ENCODE measurements around the gene COLQ. TPM values are rescaled to one million over a fixed set of nuclear protein-coding genes. Genes with fewer than 3 reads are reported as not detected.

The COLQ gene
- total RNA-seq, 4 donors from 2014 or later: 1.9 to 10.2 (median 3.6) TPM

DNA sequence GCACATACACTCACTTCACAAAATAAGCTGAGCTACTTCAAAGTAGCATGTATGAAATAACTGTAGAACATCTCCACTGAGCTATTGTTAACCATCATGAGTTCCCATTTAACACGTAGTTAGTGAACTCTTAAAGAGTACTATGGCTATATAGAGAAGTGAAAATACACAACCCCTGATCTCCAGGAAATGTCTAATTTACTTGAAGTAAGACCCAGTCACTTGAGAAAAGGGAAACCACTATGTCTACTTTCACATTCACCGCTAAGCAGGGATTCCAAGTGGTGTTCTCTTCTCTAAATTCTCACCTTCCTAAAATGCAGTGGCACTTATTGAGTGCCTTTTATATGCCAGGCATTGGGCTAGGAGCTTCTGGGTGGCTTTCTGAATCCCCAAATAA is 35.0 kb upstream of the COLQ start:
- TF ChIP-seq POLR2A (IDR thresholded peaks at IDR 0.05) (no peak), EP300 (IDR thresholded peaks at IDR 0.05) (no peak)
- TF ChIP-seq, protein P1, sequence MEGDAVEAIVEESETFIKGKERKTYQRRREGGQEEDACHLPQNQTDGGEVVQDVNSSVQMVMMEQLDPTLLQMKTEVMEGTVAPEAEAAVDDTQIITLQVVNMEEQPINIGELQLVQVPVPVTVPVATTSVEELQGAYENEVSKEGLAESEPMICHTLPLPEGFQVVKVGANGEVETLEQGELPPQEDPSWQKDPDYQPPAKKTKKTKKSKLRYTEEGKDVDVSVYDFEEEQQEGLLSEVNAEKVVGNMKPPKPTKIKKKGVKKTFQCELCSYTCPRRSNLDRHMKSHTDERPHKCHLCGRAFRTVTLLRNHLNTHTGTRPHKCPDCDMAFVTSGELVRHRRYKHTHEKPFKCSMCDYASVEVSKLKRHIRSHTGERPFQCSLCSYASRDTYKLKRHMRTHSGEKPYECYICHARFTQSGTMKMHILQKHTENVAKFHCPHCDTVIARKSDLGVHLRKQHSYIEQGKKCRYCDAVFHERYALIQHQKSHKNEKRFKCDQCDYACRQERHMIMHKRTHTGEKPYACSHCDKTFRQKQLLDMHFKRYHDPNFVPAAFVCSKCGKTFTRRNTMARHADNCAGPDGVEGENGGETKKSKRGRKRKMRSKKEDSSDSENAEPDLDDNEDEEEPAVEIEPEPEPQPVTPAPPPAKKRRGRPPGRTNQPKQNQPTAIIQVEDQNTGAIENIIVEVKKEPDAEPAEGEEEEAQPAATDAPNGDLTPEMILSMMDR (IDR thresholded peaks at IDR 0.05): no peak
- H3K9me3 ChIP-seq: no peaks in the 10 kb centered on the region
- DNase-seq (ENCODE audit: low spot score in 2 of 2): no peak
- peaks cover 0 to 8% (median 4%) of the 10 kb centered on the region in 4 donors for H3K4me1 ChIP-seq
- H3K4me3 ChIP-seq: no peak overlapping the region
- H3K27ac ChIP-seq: peak overlapping the region in 3 of 4 donors; percentile 0 to 6 (median 4)
- WGBS, 2 donors: 77 to 84% methylated on average over 2 of the region's 2 CpGs
- H3K27me3 ChIP-seq: no peaks in the 10 kb centered on the region
- H3K36me3 ChIP-seq: peaks cover 0 to 54% (median 0%) of the 10 kb centered on the region in 3 donors

DNA sequence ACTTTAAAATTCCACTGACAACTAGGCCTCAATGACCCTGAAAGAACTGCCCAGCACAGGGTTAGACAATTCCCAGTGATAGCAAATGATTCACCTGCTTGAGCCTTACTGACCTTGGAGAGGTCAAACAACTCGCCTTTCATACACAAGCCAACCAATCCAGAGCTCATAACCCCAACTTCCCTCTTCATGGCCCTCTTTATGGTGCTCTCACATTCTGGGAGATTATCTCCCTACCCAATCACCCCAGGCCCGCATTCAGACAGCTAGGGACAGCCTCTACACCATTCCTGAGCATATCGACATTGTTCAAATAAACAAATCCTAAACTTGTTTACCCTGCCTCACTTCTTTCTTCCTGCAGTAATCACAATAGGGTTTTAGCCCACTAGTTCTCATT is 32.2 kb upstream of the COLQ start:
- no peak for DNase-seq (ENCODE audit: low spot score in 2 of 2)
- Histone ChIP-seq H3K4me1 (peaks cover 0 to 8% (median 4%) of the 10 kb centered on the region in 4 donors), H3K4me3 (no peak overlapping the region), H3K9me3 (no peaks in the 10 kb centered on the region), H3K27me3 (no peaks in the 10 kb centered on the region), H3K36me3 (peaks cover 0 to 53% (median 0%) of the 10 kb centered on the region in 3 donors), H3K27ac (no peak overlapping the region)
- 76 to 80% methylated on average over 3 of the region's 3 CpGs for WGBS, 2 donors
- TF ChIP-seq EP300 (IDR thresholded peaks at IDR 0.05): no peak
- no peak for TF ChIP-seq POLR2A (IDR thresholded peaks at IDR 0.05)
- TF ChIP-seq, protein P1 (IDR thresholded peaks at IDR 0.05): no peak

DNA sequence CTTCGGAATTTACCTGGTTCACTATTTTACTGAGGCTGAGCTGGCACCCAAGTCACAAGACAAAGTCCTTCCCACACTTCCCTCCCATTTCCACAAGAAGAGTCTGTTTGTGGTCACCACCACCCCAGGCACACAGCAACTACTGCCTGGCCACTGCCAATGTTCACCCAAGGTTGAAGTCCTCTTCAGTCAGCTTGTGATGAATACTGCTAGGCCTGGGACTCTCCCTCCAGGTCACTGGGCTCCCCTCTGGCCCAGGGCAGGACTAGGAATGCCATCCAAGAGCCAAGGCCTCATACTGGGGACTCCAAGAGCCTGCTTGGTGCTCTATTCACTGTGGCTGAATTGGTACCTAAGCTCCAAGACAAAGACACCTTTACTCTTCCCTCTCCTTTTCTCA is 30.4 kb upstream of the COLQ start:
- no peaks in the 10 kb centered on the region for H3K9me3 ChIP-seq
- DNase-seq (ENCODE audit: low spot score in 2 of 2): no peak
- H3K4me3 ChIP-seq: no peak overlapping the region
- TF ChIP-seq EP300 (IDR thresholded peaks at IDR 0.05) (no peak), POLR2A (IDR thresholded peaks at IDR 0.05) (no peak)
- TF ChIP-seq, protein P1 (IDR thresholded peaks at IDR 0.05): no peak
- no peak overlapping the region for H3K27ac ChIP-seq
- 100% methylated on average over 1 of the region's 1 CpG for WGBS, 2 donors
- peaks cover 0 to 1% (median 0%) of the 10 kb centered on the region in 4 donors for H3K4me1 ChIP-seq
- peaks cover 0 to 53% (median 0%) of the 10 kb centered on the region in 3 donors for H3K36me3 ChIP-seq
- no peaks in the 10 kb centered on the region for H3K27me3 ChIP-seq

DNA sequence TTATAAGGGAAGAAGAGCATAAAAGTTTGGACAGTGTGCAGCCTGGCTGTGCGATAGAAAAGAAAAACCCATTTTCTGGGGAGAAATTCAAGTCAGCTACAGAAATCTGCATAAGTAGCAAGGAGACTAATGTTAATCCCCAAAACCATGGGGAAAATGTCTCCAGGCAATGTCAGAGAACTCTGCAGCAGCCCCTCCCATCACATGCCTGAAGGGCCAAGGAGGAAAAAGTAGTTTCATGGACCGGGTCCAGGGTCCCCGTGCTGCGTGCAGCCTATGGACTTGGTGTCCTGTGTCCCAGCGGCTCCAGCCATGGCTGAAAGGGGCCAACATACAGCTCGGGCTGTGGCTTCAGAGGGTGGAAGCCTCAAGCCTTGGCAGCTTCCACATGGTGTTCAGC is 28.3 kb upstream of the COLQ start:
- H3K4me1 ChIP-seq: no peaks in the 10 kb centered on the region
- no peak overlapping the region for H3K27ac ChIP-seq
- TF ChIP-seq, protein P1 (IDR thresholded peaks at IDR 0.05): no peak
- no peak for TF ChIP-seq EP300 (IDR thresholded peaks at IDR 0.05)
- TF ChIP-seq POLR2A (IDR thresholded peaks at IDR 0.05): no peak
- no peaks in the 10 kb centered on the region for H3K9me3 ChIP-seq
- no peaks in the 10 kb centered on the region for H3K27me3 ChIP-seq
- H3K4me3 ChIP-seq: no peak overlapping the region
- no peak for DNase-seq (ENCODE audit: low spot score in 2 of 2)
- peaks cover 0 to 45% (median 0%) of the 10 kb centered on the region in 3 donors for H3K36me3 ChIP-seq
- WGBS, 2 donors: 80 to 95% methylated on average over 5 to 6 of the region's 6 CpGs

DNA sequence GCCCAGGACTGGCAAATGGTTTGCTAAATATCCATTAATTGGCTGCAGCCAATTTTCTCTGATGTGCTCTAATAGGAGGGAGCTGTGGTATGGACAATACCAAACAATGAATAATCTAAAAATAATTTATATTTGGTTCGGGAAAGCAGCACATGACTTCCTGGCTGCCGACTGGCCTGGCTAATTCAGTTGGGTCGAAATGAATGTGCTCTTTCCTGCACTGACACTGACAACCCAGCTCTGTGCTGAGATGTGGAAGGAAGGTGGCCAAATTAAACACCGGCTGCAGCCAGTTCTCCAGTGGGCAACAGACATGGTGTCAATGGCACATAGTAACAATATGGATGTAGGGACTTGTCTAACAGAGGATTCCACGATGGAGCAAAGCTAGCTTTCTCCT is 21.1 kb upstream of the COLQ start:
- Histone ChIP-seq H3K9me3 (no peaks in the 10 kb centered on the region), H3K4me1 (peaks cover 0 to 8% (median 0%) of the 10 kb centered on the region in 4 donors), H3K4me3 (no peak overlapping the region), H3K27ac (no peak overlapping the region), H3K27me3 (no peaks in the 10 kb centered on the region), H3K36me3 (peaks cover 0 to 3% (median 0%) of the 10 kb centered on the region in 3 donors)
- TF ChIP-seq EP300 (IDR thresholded peaks at IDR 0.05) (no peak), POLR2A (IDR thresholded peaks at IDR 0.05) (no peak)
- TF ChIP-seq, protein P1 (IDR thresholded peaks at IDR 0.05): no peak
- no peak for DNase-seq (ENCODE audit: low spot score in 2 of 2)
- WGBS, 2 donors: 46 to 55% methylated on average over 5 of the region's 5 CpGs

Measured in tibial nerve (tissue), 4 donors.